Measurements from ENCODE around the gene TENT5C.

DNA sequence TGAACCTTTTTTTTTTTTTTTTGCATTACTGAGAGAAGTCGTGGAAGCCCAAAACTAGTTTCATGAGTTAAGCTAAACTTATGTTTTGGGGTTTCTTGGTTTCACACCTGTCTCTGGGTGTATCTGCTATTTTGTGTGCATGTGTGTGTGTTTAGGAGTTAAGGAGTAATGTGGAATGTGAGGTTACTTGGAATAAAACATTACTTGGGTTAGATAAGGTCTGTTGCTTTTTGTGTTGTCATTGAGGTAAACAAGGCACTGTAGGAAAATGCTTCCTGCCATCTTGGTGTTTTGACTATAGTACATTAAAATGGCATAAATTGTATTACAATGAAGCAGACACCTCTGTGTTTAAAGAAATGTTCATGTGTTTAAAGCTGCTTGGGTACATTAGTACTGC is 2.9 kb downstream of the TENT5C start:
- TF ChIP-seq NFIC (IDR thresholded peaks at IDR 0.05): no peak
- no peak for TF ChIP-seq ILF3 (IDR thresholded peaks at IDR 0.05; ENCODE audit: borderline replicate concordance)
- TF ChIP-seq CREB1 (IDR thresholded peaks at IDR 0.05): no peak
- no peak for TF ChIP-seq CREB1 (CRISPR knock-in tag; IDR thresholded peaks at IDR 0.05)
- no peak for TF ChIP-seq ZNF197 (CRISPR knock-in tag; IDR thresholded peaks at IDR 0.05; ENCODE audit: low read depth)
- TF ChIP-seq BCOR (IDR thresholded peaks at IDR 0.05): no peak
- no peak for TF ChIP-seq IRF2 (CRISPR knock-in tag; IDR thresholded peaks at IDR 0.05)
- no peak for TF ChIP-seq PCBP1 (IDR thresholded peaks at IDR 0.05; ENCODE audit: low read depth, low read length, poor library complexity, severe bottlenecking)

Measured in K562 (cell line).